Measurements from ENCODE around the gene TPCN1.

The TPCN1 gene

DNA sequence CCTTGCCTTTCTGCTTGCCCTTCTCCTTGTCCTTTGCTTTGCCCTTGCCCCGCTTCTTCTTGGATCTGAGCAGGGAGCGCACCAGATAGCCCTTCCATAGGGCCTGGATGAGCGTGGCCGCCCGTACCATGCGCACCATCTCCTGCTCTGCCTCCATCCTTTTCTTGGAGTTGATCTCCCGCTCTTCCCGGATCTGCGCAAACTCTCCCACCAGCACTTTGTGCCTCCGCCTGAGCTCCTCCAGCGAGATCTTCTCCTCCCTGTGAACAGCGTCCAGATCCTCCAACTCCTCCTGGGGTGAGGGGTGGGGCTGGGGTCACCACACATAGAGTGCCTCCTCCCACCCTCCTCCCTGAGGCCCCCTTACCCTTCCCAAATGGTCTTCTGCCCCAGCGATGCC lies 25.7 kb upstream of the TPCN1 start:
- in situ Hi-C loops (cut with MboI; ENCODE audit: low sequenced_read_pairs), result loop anchor here (10.0 kb wide), 1 partner anchor 239 kb away; no protein-coding TSS in a partner anchor

DNA sequence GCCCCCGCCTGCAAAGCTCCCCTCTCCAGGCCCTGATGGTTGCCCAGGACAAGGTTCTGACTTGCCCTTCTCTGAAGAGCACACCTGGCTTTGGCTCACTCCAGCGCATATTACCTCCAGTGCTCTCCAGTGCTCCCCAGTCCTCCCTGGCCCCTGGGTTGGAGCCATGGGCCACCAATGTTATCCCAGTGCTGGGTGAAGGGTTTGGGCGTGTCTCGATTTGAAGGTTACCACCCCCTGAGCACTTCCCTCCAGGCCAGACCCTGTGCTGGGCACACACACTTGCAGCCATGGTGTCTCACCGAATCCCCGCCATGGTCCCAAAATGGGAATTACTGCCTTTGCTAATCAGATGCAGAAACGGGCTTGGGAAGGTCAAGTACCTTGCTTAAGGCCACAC lies 24.7 kb upstream of the TPCN1 start:
- in situ Hi-C loops (cut with MboI; ENCODE audit: low sequenced_read_pairs), result loop anchor here (10.0 kb wide), 1 partner anchor 238 kb away; no protein-coding TSS in a partner anchor

- in situ Hi-C loops (cut with MboI; ENCODE audit: low sequenced_read_pairs), result loop anchor here (10.0 kb wide), 1 partner anchor 238 kb away; no protein-coding TSS in a partner anchor
Measured at GRCh38 chr12:113196990-113197389, 24.3 kb upstream of the TPCN1 start.

GRCh38 chr12:113197518-113198077 lies 23.7 kb upstream of the TPCN1 start:
- in situ Hi-C loops (cut with MboI; ENCODE audit: low sequenced_read_pairs), result loop anchor here (10.0 kb wide), 1 partner anchor 237 kb away; no protein-coding TSS in a partner anchor

GRCh38 chr12:113198296-113198695 lies 23.0 kb upstream of the TPCN1 start:
- in situ Hi-C loops (cut with MboI; ENCODE audit: low sequenced_read_pairs), result loop anchor here (10.0 kb wide), 1 partner anchor 237 kb away; no protein-coding TSS in a partner anchor

DNA sequence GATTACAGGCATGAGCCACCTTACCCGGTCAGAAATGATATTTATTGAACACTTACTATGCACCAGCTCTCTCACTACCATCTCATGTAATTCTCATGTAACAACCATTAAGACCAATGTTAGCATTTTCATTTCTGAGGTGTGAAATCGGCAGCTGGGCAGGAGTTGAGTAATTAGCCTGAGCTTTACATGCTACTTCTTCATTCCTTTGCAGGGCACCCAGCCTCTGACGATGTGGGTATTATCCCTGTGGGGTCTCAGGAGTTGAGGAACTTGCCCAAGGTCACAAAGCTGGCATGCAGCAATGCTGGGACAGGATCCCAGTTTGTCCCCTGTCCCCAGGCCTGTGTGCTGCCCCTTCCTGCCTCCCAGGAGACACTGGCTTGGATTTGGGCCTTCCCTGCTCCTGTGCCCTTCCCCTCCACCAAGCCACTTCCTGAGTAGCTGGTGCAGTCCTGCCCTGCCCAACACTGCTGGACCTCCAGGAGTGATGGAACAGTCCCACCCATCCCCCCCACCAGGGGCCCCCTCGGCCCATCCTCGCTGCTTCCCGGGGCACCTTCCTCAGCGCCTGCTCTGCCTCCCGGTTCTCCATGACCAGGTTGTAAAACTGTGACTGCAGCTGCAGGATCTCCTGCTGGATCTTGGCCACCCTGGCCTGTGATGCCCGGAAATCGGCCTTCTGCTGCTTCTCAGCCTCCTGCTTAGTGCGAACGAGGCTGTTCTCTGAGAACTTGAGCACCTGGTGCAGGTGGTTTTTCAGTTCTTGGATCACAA lies 21.1 kb upstream of the TPCN1 start:
- in situ Hi-C loops (cut with MboI; ENCODE audit: low sequenced_read_pairs), result loop anchor here (10.0 to 25.0 kb wide), 2 partner anchors 215 to 662 kb away; no protein-coding TSS in a partner anchor

DNA sequence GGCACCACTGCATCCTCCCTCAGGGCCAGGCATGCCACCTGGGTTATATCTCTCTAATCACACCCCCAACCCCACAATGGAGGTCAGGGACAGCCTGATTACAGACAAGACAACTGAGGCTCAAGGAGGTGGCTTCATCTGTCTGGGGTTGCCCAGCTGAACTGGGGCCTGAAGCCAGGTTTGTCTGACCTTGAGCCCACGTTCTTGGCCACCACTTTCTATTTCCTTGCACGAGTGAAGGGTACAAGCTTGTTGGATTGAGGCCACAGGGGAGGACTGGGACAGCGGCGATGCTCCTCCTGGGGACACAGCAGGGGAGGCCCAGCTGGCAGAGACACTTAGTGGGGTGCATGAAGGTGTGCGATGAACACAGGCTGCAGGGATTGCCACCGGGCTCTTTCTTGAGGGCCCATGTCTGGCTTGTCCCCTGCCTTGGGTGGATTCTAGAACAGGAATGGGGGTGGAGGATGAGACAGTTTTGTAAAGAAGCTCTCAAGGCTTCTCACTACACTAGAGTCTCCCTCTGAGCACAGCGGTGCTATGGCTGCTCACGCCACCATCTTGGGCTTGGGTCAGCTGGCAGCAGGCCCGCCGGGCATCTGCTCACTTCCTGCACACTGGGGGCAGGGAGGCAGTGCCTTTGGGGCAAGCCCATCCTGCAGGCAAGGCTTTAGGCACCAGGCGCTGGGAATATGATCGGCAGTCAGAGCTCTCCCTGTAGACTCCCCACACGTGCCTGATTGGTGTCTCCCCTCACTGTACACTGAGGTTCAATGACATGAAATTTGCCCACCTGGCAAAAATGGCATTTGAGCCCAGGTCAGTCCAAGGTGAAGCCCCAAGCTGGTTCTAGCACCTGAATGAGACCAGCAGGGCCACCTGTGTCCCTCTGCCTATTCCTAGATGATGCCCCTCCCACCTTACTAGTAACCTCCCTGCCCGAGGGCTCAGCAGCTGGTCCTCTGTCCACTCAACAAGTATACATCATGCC lies 19.8 kb upstream of the TPCN1 start:
- in situ Hi-C loops (cut with MboI; ENCODE audit: low sequenced_read_pairs), result loop anchor here (10.0 to 25.0 kb wide), 2 partner anchors 213 to 661 kb away; no protein-coding TSS in a partner anchor

DNA sequence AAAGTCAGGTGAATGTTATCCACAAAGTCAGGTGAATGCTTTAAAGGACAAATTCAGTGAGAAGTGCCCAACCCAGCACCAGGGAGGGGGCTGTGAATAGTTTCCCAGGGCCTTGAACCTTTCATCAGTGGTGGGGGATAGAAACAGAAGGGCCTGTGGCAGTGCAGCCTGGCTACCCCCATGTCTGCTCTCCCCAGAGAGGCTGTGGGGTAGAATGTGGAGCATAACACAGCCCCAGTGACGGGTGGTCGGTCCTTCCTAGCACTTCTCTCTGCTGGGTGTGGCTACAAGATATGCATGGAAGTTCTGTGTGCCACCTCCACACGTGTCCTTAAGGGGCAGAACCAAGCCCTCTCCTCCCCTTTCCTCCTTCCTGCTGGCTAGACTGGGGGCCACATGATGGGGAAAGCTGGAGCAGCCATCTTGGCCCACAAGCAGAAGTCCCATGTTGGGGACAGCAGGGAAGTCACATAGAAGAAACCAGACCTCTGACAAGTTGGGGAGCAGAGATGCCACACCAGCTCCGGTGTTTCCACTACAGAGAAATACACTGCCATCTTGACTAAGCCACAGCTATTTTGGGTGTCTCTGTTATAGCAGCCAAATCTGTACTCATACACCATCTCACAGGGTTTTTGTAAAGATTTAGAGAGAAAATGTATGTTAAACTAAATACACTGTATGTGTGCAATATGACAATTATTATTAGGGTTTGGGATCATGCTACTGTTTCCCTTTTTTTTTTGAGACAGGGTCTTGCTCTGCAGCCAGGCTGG lies 18.8 kb upstream of the TPCN1 start:
- in situ Hi-C loops (cut with MboI; ENCODE audit: low sequenced_read_pairs), result loop anchor here (10.0 to 25.0 kb wide), 2 partner anchors 212 to 660 kb away; no protein-coding TSS in a partner anchor

DNA sequence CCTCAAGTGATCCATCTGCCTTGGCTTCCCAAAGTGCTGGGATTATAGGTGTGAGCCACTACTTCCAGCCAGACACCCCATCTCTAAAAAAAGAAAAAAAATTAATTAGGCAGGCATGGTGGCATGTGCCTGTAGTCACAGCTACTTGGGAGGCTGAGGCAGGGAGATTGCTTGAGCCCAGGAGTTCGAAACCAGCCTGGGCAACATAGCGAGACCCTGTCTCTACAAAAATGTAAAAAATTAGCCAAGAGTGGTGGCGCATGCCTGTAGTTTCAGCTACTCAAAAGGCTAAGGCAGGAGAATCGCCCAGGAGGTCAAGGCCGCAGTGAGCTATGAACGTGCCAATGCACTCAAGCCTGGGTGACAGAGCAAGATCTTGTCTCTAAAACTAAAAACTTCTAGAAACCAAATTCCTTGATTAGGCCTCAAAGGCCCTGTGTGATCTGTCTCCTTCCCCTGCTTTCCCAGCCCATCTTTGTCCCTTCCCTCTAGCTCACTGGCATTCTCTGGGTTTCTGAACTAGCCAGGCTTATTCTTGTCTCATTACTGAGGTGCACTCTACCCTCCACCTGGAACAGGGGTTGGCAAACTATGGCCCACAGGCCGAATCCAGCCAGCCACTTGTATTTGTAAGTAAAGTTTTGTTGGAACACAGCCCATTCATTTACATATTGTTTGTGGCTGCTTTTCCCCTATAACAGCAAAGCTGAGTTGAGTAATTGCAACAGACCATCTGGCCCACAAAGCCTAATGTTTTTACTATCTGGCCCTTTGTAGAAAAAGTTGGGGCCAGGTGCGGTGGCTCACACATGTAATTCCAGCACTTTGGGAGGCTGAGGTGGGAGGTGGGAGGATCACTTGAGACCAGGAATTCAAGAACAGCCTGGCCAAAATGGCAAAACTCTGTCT lies 17.2 kb upstream of the TPCN1 start:
- in situ Hi-C loops (cut with MboI; ENCODE audit: low sequenced_read_pairs), result loop anchor here (10.0 to 25.0 kb wide), 2 partner anchors 211 to 658 kb away; no protein-coding TSS in a partner anchor

- in situ Hi-C loops (cut with MboI; ENCODE audit: low sequenced_read_pairs), result loop anchor here (10.0 to 25.0 kb wide), 2 partner anchors 210 to 657 kb away; no protein-coding TSS in a partner anchor
Measured at GRCh38 chr12:113204804-113205203, 16.5 kb upstream of the TPCN1 start.

DNA sequence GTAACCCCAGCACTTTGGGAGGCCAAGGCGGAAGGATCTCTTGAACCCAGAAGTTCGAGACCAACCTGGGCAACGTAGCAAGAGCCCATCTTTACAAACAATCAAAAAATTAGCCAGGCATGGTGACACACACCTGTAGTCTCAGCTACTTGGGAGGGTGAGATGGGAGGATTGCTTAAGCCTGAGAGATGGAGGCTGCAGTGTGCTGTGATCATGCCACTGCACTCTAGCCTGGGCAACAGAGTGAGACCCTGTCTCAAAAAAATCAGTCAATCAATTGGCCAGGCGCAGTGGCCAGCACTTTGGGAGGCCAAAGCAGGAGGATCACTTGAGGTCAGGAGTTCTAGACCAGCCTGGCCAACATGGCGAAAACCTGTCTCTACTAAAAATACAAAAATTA lies 14.5 kb upstream of the TPCN1 start:
- in situ Hi-C loops (cut with MboI; ENCODE audit: low sequenced_read_pairs), result loop anchor here (10.0 to 25.0 kb wide), 2 partner anchors 208 to 655 kb away; no protein-coding TSS in a partner anchor

DNA sequence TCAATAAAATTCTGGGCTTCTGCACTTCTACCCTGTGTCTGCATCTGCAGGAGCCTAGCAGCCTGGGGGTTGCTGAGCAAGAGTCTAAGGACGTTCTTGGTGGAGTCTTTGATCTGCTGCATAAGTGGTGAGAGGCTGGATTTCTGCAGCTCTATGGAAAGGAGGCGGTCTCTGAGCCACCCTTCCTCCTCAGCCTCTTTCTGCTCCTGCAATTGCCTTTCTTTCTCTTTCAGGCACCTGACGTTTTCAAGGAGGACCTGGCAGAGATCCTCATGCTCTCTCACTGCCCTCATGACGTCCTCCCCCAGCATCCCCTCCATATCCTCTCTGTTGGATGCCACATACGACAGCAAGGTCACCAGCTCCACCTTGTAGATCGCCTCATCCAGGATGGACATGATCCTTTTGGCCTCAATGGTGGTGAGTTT lies 13.6 kb upstream of the TPCN1 start:
- in situ Hi-C loops (cut with MboI; ENCODE audit: low sequenced_read_pairs), result loop anchor here (10.0 to 25.0 kb wide), 2 partner anchors 207 to 655 kb away; no protein-coding TSS in a partner anchor

DNA sequence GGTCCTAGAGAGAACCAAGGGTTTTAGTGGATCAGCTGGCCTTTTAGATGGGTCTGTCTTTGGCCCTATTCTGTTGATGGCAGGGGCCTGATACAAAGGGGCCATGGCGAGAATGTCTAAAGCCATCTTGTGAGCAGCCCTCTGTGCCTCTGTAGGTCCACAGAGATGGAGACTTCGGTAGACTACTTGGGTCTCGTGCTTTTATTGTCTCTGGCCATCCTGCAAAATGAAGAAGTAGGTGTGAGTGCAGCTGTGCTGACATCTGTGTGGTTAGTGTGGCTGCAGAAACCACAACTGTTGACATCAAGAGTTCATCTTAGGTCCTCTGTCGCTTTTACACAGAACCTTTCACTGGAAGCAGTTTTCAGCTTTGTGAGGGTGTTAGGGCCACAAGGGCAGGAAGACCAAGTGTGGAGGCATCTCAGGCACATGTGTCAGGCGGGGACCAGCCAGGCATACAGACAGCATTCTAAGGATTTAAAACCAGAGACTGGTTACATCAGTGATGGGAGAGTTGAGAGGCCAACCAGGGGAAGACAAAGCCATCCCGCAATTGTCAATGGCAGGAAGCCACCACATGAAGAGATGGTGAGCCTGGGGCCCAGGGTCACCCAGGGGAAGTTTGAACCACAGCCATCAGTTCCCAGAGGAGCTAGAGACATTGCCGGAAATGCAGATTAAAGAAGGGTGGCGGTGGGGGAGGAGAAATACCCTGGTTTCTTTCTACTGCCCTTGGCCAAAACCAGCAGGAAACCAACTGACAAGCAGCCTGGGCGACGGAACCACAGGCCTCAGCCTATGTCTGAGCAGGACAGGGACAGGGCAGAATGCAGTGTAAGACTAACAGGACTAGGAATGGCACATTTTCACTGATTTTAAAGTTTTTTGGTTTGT lies 13.0 kb upstream of the TPCN1 start:
- in situ Hi-C loops (cut with MboI; ENCODE audit: low sequenced_read_pairs), result loop anchor here (10.0 to 25.0 kb wide), 2 partner anchors 207 to 654 kb away; no protein-coding TSS in a partner anchor

DNA sequence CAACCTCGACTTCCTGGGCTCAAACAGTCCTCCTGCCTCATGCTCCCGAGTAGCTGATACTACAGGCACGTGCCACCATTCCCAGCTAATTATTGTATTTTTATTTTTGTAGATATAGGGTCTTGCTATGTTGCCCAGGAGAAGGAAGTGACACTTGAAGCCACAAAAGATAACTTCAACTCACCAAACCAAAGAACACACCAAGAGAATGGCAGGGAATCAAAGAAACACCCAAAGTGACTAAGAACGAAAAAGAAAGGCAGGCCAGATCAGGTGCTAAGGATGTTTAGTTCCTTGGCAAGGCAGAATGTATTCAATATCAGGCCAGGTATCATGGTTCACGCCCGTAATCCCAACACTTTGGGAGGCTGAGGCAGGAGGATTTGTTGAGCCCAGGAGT lies 10.1 kb upstream of the TPCN1 start:
- in situ Hi-C loops (cut with MboI; ENCODE audit: low sequenced_read_pairs), result loop anchor here (25.0 kb wide), 1 partner anchor 651 kb away; no protein-coding TSS in a partner anchor

GRCh38 chr12:113214895-113215400 lies 6.3 kb upstream of the TPCN1 start:
- in situ Hi-C loops (cut with MboI; ENCODE audit: low sequenced_read_pairs), result loop anchor here (25.0 kb wide), 1 partner anchor 647 kb away; no protein-coding TSS in a partner anchor

- in situ Hi-C loops (cut with MboI; ENCODE audit: low sequenced_read_pairs), result loop anchor here (25.0 kb wide), 1 partner anchor 646 kb away; no protein-coding TSS in a partner anchor
Measured at GRCh38 chr12:113216027-113216426, 5.2 kb upstream of the TPCN1 start.

GRCh38 chr12:113220593-113221180 lies 577 bp upstream of the TPCN1 start:
- in situ Hi-C loops (cut with MboI; ENCODE audit: low sequenced_read_pairs), result loop anchor here (25.0 kb wide), 1 partner anchor 642 kb away; no protein-coding TSS in a partner anchor
